Germinal center (tissue), 1 donor: ENCODE results near the gene TNNT3.

ENCODE experiments used
- DNase-seq: peaks from one replicate; pipeline ENCODE4 v3.0.0; 2012; ENCODE audit warnings: mixed read lengths, low spot score

The TNNT3 gene

DNA sequence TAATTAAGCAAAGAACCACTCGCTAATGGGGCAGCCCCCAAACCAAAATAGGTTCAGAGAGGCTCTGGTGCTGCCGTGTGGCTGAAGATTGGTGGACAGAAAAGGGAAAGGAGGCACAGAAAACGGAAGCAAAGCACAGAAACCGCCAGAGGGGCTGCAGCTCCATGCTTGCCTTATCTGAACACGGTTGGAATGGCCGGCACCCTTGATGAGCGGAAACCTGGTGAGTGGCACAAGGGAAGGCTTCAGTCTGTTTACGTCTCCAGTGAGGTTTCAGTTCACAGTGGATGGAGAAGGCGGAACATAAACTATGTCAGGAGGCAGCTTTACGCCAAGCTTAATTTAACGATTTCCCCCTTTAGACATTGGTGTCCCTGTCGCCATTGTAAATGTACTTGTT lies 22.6 kb upstream of the TNNT3 start:
- no peak for DNase-seq

DNA sequence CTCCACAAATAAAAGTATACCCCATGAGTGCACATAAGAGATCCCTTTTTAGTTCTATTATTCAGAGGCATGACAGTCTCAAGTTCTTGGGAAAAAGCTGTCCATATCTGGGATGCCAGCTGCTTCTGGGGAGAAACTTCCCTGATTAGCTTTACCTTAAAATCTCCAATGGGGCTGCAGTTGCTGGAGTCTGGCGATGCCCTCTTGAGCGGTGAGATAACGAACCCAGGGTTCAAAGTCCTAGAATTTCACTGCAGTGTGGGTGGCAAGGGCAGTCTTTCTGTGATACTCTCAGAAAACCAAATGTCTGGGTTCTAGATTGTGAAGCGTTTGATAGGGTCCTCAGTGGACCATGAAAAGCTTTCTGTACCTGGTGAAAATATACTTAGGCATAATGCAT lies 20.4 kb upstream of the TNNT3 start:
- no peak for DNase-seq

DNA sequence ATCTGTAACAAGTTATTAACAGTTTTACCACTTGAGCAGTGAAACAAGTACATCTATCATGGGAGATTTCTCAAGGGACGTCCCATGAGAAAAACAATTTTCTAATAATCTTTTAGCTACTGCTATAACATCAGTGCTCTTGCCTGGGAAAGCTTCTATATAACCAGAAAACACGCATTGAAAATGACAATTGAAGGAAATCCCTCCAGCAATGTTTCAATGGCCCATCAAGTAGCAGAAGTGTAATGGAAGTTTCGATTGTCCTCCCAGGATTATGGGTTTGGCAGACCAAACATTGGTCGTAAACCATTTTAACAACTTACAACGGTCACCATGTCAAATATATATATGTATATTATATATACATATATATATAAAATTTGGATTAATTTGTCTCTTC lies 19.8 kb upstream of the TNNT3 start:
- DNase-seq: no peak

DNA sequence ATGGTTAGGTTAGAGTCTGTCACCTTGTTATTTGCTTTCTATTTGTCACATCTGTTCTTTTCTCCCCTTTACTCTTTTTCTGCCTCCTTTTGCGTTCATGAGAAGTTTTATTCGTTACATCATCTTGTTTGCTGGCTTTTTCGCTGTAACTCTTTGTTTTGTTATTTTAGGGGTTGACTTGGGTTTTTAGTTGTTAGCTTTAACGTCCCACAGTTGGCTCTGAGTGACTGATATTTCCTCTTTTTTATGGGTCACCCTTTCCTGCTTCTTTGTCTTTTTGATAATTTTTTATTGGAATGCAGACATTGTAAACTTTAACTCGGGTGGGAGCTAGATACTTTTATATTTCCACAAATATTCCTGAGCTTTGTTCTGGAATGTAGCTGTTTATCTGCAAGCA lies 13.3 kb upstream of the TNNT3 start:
- no peak for DNase-seq

DNA sequence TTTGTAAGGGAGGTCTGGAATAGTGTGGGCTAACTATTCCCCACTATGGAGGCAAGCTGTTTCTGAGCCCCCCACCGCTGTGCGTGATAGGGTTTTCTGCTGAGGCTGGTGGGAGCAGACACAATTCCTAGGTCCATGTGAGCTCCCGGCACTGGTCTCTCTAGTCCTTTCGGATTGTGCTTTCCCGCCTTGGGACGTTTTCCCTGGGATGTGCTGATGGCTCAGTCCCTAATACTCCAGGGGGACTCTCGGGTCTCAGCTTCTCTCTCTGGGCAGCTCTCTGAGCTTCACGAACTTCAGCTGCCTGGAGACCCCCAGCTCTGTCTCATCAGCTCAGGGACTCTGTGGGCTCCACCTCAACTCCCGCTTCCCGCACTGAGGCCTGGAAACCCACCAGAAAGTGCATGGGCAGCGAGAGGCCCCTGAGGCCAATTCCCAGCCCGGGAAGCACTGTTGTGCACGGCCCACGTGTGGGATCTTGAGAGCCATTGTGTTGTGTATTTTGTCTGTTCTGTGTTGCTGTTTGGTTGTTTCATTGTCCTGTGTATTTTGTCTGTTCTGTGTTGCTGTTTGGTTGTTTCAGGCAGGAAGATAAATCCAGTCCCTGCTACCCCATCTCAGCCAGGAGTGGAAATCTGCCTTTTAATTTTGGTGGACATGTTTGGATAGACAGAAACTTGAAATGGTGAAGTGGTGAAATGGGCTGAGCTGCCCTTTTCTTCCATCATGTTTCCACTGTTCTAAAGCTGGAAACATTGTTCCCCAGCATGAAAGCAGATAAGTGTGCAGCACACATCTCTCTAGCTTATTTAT lies 12.7 kb upstream of the TNNT3 start:
- no peak for DNase-seq

DNA sequence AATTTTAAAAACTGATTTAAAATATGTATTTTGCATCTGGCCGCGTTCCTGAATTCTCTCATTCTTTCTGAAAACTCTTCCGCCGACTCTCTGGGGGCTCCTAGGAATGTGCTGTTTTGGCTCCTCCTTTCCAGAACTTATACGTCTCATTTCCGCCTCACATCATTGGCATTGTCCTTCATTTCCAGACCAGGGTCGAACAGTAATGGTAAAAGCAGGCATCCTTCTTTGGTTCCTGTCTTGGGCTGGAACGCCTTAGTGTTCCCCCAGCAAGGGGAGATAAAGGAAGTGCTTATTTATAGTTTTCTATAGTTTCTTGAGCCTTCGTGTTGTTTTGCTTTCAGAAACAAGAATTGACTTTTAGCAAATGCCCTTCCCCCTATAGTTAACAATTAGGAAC lies 10.9 kb upstream of the TNNT3 start:
- no peak for DNase-seq

DNA sequence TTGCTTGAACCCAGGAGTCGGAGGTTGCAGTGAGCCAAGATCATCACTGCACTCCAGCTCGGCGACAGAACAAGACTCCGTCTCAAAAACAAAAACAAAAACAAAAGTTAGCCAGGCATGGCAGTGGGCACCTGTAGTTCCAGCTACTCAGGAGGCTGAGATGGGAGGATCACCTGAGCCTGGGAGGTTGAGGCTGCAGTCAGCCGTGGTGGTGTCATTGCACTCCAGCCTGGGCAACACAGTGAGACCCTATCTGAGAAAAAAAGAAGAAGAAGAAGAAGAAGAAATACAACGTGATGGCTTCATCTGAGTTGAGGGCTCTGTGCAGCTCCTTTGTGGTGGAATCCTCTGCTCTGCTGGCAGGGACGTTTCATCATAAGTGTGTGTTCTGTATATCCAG lies 10.0 kb upstream of the TNNT3 start:
- no peak for DNase-seq

DNA sequence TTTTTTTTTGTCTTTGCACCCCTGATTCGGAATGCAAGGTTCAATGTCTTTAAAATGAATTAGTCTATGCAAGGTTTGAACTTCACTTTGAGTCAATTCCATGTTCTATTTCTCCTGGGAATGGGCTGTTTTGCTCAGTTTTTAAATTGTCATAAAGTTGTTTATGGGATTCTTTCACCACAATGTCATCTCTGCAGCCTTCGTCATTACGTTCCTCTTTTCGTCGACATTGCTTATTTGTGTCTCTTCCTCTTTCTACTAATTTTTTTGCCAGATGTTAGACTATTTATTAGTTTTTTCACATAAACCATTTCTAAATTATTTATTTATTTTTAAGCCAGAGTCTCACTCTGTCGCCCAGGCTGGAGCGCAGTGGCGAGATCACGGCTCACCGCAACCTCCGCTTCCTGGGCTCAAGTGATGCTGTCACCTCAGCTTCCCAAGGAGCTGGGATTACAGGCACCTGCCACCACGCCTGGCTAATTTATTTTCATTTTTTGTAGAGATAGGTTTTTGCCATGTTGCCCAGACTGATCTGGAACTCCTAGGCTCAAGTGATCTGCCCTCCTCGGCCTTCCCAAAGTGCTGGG lies 7.1 kb upstream of the TNNT3 start:
- no peak for DNase-seq

DNA sequence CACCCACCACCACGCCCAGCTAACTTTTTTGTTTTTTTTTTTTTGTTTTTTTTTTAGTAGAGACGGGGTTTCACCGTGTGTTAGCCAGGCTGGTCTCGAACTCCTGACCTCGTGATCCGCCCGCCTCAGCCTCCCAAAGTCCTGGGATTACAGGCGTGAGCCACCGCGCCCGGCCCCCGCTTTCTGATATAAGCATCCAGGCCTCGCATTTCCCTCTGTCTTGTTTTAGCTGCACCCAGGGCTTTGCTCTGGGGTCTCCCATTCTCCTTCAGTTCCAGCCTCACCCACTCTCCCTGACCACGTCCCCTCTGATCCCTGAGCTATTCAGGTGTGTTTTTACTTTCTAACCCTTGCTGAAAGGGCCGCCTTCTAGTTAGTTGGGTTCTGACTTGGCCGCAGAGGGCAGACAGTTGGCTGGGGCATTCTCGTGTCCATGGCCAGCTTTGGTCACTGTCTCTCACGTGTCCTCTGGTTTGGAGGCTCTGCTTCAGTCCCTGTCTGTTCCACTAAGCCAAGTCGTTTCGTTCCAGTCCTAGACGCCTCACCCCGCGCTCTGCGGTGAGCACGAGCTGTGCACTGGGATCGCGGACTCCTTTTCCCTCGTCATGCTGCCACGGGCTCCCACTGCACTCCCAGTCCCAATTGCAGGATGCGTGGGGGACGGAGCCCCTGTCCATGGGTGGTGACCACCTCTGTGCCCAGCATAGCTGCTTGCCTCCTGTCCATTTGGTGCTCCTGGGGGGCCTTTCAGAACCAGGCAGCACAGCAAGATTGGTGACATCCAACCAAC lies 6.0 kb upstream of the TNNT3 start:
- no peak for DNase-seq

DNA sequence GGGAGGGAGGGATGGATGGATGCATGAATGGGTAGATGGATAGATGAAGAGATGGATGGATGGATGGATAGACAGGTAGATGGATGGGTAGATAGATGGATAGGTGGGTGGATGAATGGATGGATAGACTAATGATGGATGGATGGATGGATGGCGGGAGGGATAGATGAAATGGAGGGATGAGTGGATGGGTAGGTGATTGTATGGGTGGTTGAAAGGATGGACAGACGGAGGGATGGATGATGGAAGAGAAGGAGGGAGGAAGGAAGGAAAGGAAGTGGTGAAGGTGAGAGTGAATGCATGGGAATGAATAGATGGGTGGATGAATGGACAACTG lies 3.7 kb upstream of the TNNT3 start:
- no peak for DNase-seq

DNA sequence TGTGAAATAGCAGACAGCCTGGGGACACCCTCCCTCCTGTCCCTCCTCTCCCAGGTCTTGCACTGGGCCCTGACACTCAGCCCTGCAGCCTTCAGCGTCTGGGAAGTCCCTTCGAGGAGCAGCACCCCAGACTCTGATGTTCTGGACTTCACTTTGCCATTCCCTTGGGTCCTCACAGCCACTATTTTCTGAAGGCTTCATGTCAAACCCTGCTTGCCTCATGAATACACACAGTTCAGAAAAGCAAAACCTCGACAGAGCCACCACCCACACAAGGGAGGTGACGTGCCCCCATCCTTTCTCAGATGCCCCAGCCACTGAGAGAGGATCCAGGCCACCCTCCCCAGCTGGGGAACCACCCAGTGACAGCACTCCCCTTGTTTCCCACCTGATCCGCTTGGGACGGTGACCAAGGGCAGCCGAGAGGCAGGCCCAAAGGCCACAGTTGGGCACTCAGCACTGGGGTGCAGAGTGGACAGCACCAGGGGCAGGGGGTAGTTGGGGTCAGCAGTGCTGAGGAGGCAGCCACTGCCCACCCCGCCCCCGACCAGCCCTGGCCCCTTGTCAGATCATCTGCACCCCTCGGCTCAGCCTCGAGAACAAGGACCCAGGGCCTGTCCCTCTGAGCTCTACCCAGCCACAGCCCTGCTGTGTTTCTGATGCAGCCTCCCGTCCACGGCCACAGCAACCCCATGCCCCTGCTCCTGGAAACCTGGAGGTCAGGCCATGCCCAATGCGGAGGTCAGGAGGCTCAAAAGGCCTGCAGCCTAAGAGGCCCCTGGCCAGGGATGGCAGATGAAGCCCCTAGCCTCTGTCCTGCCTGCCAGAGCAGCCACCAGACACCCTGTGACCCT lies 3.1 kb upstream of the TNNT3 start:
- DNase-seq: no peak

DNA sequence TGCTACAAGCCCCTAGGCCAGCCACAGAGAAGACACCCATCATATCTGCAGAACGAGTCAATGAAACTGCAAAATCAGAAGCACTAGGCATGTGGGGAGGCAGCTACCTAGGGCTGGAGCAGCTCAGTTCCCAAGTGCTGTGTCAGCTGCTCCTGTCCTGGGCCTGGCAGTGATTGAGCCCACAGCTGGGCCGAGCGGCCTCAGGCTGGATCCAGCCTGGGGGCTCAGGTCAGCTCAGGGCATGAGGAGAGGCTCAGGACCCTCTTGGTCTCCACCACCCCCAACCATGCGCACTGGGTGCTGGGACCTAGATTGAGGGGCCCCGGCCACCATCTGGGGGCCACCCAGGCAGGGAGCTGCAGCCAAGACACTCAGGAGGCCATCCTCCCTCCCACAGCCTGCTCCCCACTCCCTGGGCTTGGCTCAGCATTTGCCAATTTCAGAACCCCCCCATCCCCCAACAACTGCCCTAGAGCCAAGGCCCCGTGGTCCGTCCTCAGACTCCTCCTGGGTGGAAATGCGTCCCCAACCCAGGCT lies 2.4 kb upstream of the TNNT3 start:
- no peak for DNase-seq

DNA sequence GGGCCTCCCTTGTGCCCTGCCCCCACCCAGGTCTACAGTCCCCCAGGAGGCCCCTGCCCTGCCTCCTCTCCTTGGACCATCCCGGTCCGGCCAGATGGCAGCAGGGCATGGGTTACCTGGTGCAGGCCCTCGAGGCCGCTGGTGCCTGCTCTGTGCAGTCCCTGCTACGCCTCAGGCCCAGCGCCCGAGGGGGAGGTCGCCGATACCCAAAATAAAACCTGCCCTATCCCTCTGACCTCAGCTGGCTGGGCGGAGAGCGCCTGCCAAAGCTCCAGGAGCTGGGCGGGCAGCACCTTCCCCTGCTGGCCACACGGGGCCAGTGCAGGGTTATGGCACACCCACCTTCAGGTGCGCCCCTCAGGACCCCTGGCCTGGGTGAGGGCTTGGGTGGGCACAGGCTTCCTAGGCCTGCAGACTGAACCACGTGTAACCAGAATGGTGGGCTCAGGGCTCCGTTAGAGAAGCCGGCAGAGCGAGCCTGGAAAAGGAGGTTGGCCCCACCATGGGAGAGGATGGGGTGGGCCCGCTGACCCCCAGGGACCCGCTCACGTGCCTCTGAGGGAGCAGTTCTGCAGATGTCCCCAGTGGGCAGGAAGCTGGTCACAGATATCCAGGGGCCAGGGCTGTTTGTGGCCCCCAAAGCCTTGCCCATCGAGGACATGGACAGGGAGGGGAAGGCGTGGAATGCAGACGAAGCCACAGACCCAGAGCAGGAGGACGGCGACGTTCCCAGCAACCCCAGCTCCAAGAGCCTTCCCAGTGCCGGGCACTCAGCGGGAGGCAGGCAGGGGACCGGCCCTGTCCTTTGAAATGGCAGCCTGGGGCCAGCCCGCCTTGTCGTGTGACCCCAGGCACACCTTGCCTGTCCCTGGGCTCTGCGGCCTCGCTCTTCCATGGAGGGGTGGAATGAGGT lies 1.7 kb upstream of the TNNT3 start:
- no peak for DNase-seq

DNA sequence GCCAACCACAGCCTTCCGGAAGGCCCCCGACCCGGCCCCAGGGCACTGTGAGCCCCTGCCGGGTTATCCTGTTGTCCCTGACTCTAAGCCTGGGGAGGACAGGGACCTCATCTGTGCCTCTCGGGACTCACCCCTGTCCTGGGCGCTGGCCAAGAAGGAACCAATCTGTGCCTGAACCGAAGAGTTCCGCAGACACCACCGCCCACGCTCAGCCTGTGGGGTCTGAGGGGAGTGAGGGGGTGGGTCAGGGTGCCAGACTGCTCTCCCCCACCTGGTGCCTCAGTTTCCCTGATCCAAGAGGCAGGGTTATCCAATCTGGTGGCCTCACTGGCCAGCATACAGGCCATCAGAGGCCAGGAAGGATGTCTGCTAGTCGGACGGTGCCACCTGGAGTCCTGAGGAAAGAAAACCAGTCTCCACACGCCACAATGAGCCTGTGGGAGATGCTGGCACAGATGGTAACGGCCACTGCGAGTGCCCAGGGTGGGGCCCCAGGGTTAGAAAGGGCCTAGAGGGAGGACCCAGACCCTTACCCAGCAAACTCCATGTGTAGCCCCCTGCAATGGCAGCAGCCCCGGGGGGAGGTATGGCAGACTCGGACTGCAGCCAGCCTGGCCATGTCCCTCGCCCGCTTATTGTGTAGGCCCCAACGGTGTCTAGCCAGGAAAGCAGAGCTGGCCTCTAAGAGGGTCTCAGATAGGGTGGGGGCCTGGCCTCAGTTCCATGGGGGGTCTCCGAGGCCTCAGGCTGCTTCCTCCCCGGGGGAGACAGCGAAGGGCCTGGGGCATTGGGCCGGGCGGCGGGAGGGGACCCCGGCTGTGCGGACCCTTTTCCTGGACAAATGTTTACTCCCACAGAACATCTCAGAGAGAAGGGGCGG lies 827 bp upstream of the TNNT3 start:
- DNase-seq: no peak

DNA sequence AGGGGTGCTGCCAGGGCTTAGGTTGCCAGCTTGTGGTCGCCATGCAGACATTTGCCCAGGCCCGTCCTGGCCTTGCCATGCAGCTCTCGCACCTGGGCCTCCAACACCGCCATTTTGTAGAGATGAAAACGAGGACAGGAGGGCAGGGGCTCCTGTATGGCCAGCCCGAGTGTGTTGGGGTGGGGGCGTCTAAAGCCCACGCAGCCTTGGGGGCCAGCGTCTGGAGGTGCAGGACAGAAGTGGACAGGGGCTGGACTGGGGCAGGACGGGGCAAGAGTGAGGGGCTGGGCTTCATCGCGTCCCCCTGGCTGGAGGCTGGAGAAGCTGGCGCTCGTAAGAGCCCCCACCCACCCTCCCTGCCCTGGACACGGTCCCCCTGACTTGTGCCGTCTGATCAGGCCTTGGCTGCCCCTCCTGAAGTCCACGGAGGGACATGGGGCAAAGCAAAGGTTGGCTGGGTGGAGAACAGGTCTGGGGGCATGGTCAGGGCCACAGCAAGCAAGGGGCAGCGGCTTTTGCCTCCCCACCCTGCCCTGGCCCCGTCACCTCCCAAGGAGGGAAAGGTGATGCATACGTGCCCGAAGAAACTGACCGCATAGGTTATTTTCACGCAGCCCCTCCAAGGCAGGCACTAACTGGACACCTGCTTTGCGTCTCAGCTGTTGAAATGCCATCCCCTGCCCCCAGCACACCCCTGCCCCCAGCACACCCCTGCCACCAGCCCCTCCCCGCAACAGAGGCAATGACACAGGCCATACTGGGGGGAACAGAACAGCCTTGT lies 815 bp downstream of the TNNT3 start:
- no peak for DNase-seq

DNA sequence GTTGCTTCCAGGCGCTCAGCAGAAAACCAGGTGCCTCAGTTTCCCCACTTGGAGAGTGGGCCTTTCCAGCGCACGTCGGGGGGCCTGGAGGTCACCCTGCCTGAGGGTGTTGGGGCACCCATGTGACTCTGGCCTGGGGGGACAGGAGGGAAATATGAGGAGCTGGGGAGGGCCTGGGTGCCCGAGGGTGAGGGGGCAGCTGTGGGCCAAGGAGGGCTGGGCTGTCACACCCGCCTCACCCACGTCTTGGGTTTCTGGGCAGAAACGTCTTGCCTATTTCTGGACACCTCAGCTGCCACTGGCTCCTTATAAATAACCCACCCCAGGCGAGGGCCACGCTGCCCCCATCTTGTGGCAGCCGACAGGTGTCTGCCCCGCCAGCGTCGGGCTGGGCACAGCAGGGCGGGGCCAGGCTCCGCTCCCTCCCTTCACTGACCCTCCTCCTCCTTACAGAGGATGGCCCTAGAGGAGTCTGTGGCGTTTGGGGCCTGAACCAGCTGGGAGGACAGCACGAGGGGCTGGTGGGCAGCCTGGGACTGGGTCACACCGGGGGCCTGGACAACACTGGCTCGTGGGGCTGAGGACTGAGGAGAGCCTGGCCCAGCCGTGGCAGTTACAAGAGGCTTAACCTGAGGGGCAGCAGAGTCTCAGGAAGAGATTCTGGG lies 1.5 kb downstream of the TNNT3 start:
- DNase-seq: no peak

DNA sequence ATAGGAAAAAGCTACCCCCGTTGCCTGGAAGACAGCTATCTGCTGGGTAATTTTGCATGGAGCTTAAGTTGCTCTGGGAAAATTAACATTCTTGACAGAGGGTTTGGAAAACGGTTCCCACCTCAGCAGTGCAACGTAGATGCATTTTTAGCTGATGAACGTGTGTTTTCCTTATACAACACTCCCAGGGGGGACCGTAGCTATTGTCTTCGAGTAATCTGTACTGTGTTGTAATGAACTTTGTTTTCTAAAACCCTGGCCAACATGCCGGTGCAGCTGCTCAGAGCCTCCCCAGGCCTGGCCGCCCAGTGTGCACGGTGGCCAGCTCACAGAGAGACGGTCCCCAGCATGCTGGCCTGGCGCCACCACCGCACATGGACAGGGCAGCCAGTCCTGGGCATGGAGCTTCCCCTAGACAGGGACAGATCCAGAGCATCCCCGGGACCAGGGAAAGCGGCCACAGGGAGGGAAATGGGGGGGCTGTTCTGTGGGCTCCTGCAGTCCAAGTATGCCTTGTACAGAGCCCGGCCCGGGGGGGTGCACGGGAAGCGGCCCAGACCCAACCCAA lies 2.2 kb downstream of the TNNT3 start:
- no peak for DNase-seq

DNA sequence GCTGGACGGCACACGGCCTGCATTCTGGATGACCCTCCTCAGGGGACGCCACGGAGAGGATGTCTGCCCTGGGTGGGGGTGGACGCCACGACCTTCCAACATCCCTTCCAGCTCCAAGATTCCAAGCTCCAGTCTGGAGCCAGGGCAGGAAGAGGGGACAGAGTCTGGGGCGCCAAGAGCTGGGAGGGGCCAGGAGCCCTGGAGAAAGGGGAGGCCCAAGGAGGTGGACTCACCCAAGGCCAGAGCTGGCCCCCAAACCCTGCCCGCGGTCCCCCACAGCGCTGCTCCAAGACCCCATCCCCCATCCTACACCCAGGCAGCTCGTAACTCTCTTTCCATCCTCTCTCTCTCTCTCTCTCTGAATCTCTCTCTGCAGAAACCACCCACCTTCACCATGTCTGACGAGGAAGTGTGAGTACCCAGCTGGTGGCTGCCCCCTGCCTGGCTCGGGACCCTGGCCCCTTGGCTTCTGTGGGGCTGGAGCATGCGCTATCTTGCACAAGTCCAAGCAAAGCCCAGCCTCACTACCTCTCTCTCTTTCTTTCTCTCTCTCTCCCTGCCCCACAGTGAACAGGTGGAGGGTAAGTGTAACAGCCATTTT lies 3.1 kb downstream of the TNNT3 start:
- DNase-seq: no peak
